B cell (primary cell): ENCODE data around the gene GDPD4. TPM values are rescaled to one million over a fixed set of nuclear protein-coding genes. Genes with fewer than 3 reads are reported as not detected.

Experiments used
- ATAC-seq: fragments of 200-7000 bp; cut with Tn5 transposase; one replicate; pipeline ENCODE4 v1.10.0; 2021; ENCODE audit warnings: low read depth, mild to moderate bottlenecking, moderate number of reproducible peaks, moderate library complexity
- CTCF ChIA-PET: fragments of 350-600 bp; sonication (Branson Sonifier 250); formaldehyde crosslinking; loops from one replicate; lab custom pipeline; 2021; ENCODE audit warnings: antibody characterized with exemption, inconsistent platforms; lab: Charles Lee
- POLR2A ChIA-PET: fragments of 350-600 bp; sonication (Branson Sonifier 250); formaldehyde crosslinking; loops from one replicate; lab custom pipeline; 2021; ENCODE audit warnings: antibody characterized with exemption; lab: Charles Lee
- DNase-seq: peaks from one replicate; pipeline ENCODE4 v3.0.0; 2013
- H2AFZ ChIP-seq: 2 replicates; pipeline ENCODE4 v1.6.1; 2012; ENCODE audit warnings: mild to moderate bottlenecking, low read depth, low read length; ENCODE audit not compliant: insufficient read depth, poor library complexity, severe bottlenecking
- H3K27ac ChIP-seq, 2 donors: 1 replicate in 1 of 2; 2 replicates in 1 of 2; pipeline ENCODE4 v1.5.1; 2012 to 2013; ENCODE audit warnings: low read length in 2 of 2, mild to moderate bottlenecking in 2 of 2, moderate library complexity in 1 of 2
- H3K27me3 ChIP-seq, 4 experiments: fragments of 200-600 bp in 1 of 4; sonication (generic) in 1 of 4; replicated peaks in 1 of 4; 1 replicate in 2 of 4; 2 replicates in 2 of 4; pipeline versions ENCODE4 v1.6.1 to v1.7.0; 2013 to 2016; ENCODE audit warnings: low read length in 3 of 4, mild to moderate bottlenecking in 2 of 4, mixed read lengths in 1 of 4, moderate library complexity in 1 of 4; ENCODE audit not compliant: insufficient read depth in 4 of 4, control insufficient read depth in 3 of 4; ENCODE audit errors: control extremely low read depth in 1 of 4
- H3K36me3 ChIP-seq, 2 experiments: replicated peaks in 1 of 2; 1 replicate in 1 of 2; 2 replicates in 1 of 2; pipeline versions ENCODE4 v1.6.1 to v1.7.1; 2013; ENCODE audit warnings: low read length in 1 of 2; ENCODE audit not compliant: insufficient read depth in 2 of 2, control insufficient read depth in 1 of 2; ENCODE audit errors: control extremely low read depth in 1 of 2, extremely low read depth in 1 of 2
- H3K4me1 ChIP-seq, 2 donors: fragments of 200-600 bp in 1 of 2; sonication (generic) in 1 of 2; 1 replicate in 1 of 2; 2 replicates in 1 of 2; pipeline versions ENCODE4 v1.5.1 to v1.6.1; 2013 to 2017; ENCODE audit warnings: low read length in 2 of 2; ENCODE audit not compliant: control insufficient read depth in 2 of 2, insufficient read depth in 2 of 2
- H3K4me2 ChIP-seq: replicated peaks from 2 replicates; pipeline ENCODE3; 2012; ENCODE audit warnings: mild to moderate bottlenecking, low read depth, low read length; ENCODE audit not compliant: poor library complexity, severe bottlenecking
- H3K4me3 ChIP-seq, 5 experiments: fragments of 200-600 bp in 1 of 5; sonication (generic) in 1 of 5; 1 replicate in 3 of 5; 2 replicates in 2 of 5; pipeline versions ENCODE4 v1.5.1 to v1.7.0; 2011 to 2016; ENCODE audit warnings: low read length in 4 of 5, mild to moderate bottlenecking in 4 of 5, low read depth in 2 of 5, control low read depth in 1 of 5, moderate library complexity in 1 of 5; ENCODE audit not compliant: insufficient read depth in 1 of 5; ENCODE audit errors: control extremely low read depth in 1 of 5, extremely low read depth in 1 of 5
- H3K79me2 ChIP-seq: fragments of 200-600 bp; sonication (generic); one replicate; pipeline ENCODE4 v1.6.0; 2016; ENCODE audit warnings: low read length; ENCODE audit not compliant: control insufficient read depth, insufficient read depth
- H3K9ac ChIP-seq: fragments of 200-600 bp; sonication (generic); 2 replicates; pipeline ENCODE4 v1.6.1; 2017; ENCODE audit warnings: mild to moderate bottlenecking, low read length, moderate library complexity
- H3K9me3 ChIP-seq, 3 donors: one replicate each; pipeline versions ENCODE4 v1.6.1 to v1.7.1; 2013; ENCODE audit warnings: low read length in 2 of 3; ENCODE audit not compliant: control insufficient read depth in 2 of 3, insufficient read depth in 1 of 3; ENCODE audit errors: control extremely low read depth in 1 of 3
- H4K20me1 ChIP-seq: 2 replicates; pipeline ENCODE4 v1.6.0; 2012; ENCODE audit warnings: mild to moderate bottlenecking, low read length; ENCODE audit not compliant: insufficient read depth, control insufficient read depth, poor library complexity, severe bottlenecking
- H3K27ac Mint-ChIP-seq: one replicate; pipeline ENCODE4 v1.8.0; 2021; ENCODE audit warnings: mixed read lengths
- H3K27me3 Mint-ChIP-seq: one replicate; pipeline ENCODE4 v1.8.0; 2021; ENCODE audit warnings: mixed read lengths
- H3K4me1 Mint-ChIP-seq: one replicate; pipeline ENCODE4 v1.8.0; 2021; ENCODE audit warnings: mixed read lengths
- H3K4me3 Mint-ChIP-seq: one replicate; pipeline ENCODE4 v1.8.0; 2021; ENCODE audit warnings: mixed read lengths
- H3K9me3 Mint-ChIP-seq: one replicate; pipeline ENCODE4 v1.8.0; 2022; ENCODE audit warnings: mixed read lengths; ENCODE audit not compliant: insufficient read depth
- EZH2 ChIP-seq: IDR thresholded peaks from 2 replicates; pipeline ENCODE4 v1.6.1; 2012; ENCODE audit warnings: borderline replicate concordance, low read depth, mild to moderate bottlenecking, moderate library complexity, low read length; ENCODE audit not compliant: insufficient read depth, poor library complexity, severe bottlenecking
- WGBS: methylation state at CpG from one replicate; pipeline ENCODE4 v1.1.5; 2013; ENCODE audit warnings: missing lambda C conversion rate; ENCODE audit not compliant: insufficient coverage; 5-methylcytosine and 5-hydroxymethylcytosine counted together
- intact Hi-C: fragments of 100-400 bp; cut with micrococcal nuclease; formaldehyde crosslinking; loops from one replicate; pipeline ENCODE4 v1.10.0; 2022
- polyA plus RNA-seq: library from polyadenylated mRNA; depleted of rRNA; stranded (reverse); fragments of >200 nt; gene quantifications from 2 replicates; pipeline ENCODE4 v1.2.3, GENCODE V29; 2012
- total RNA-seq, 2 donors: library from RNA; stranded (reverse); fragments of 120-200 nt in 1 of 2; gene quantifications; 1 replicate in 1 of 2; 2 replicates in 1 of 2; pipeline versions ENCODE4 v1.2.3 to v1.2.4, GENCODE V29; 2013 to 2022
- TF ChIP-seq, protein P1 (sequence below): fragments of 200-600 bp; IDR thresholded peaks from one replicate; pipeline ENCODE4 v1.8.0; 2022; ENCODE audit warnings: antibody characterized with exemption, mild to moderate bottlenecking

The GDPD4 gene
- total and polyA plus RNA-seq, 2 donors (not counting 1 experiment from before 2014, with no cell fraction given), result not detected

DNA sequence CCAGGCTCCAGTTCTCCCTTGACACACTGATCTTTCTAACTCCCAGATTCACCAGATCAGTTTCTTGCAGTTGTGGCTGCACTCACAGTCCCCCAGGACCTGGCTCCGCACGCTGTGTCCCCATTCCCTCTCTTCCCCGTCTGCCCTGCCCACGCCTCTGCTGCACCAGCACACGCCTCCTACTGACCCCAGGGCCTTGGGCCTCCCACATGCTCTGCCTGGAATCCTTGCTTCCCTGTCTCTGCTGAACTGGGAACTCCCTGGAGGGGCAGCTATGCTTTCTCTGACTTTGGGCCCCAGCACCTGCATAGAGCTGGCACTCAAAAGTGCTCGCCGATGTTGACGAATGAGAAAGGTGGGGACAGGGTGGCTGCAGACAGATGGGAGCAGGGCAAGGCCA is 104.5 kb downstream of the GDPD4 start:
- H3K27ac Mint-ChIP-seq, result no peak overlapping the region
- no peaks in the 10 kb centered on the region for H3K27me3 Mint-ChIP-seq
- no peak overlapping the region for H3K27ac ChIP-seq
- ChIA-PET CTCF (interaction anchor here (0.7 to 1.8 kb wide), 2 partner anchors 9 to 410 kb away, joined by 3 to 5 read pairs; no protein-coding TSS in a partner anchor), POLR2A (no interaction called here)
- TF ChIP-seq EZH2, result no peak
- TF ChIP-seq, protein P1, sequence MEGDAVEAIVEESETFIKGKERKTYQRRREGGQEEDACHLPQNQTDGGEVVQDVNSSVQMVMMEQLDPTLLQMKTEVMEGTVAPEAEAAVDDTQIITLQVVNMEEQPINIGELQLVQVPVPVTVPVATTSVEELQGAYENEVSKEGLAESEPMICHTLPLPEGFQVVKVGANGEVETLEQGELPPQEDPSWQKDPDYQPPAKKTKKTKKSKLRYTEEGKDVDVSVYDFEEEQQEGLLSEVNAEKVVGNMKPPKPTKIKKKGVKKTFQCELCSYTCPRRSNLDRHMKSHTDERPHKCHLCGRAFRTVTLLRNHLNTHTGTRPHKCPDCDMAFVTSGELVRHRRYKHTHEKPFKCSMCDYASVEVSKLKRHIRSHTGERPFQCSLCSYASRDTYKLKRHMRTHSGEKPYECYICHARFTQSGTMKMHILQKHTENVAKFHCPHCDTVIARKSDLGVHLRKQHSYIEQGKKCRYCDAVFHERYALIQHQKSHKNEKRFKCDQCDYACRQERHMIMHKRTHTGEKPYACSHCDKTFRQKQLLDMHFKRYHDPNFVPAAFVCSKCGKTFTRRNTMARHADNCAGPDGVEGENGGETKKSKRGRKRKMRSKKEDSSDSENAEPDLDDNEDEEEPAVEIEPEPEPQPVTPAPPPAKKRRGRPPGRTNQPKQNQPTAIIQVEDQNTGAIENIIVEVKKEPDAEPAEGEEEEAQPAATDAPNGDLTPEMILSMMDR, result no peak
- H4K20me1 ChIP-seq, result no peaks in the 10 kb centered on the region
- H3K4me3 ChIP-seq, result no peak overlapping the region
- DNase-seq (no peak), ATAC-seq (no peak)
- H3K4me3 Mint-ChIP-seq, result no peak overlapping the region
- peaks cover 2% of the 10 kb centered on the region for H3K79me2 ChIP-seq
- no peak overlapping the region for H3K9ac ChIP-seq
- H3K27me3 ChIP-seq, result no peaks in the 10 kb centered on the region
- H3K9me3 Mint-ChIP-seq, result no peaks in the 10 kb centered on the region
- no peaks in the 10 kb centered on the region for H3K4me1 ChIP-seq
- WGBS, result 95% methylated on average over 8 of the region's 8 CpGs
- no peaks in the 10 kb centered on the region for H3K36me3 ChIP-seq
- H3K9me3 ChIP-seq, result peaks cover 0 to 2% (median 0%) of the 10 kb centered on the region in 3 donors
- no peak overlapping the region for H2AFZ ChIP-seq
- intact Hi-C loops, result no loop called here
- no peaks in the 10 kb centered on the region for H3K4me1 Mint-ChIP-seq
- no peak overlapping the region for H3K4me2 ChIP-seq

DNA sequence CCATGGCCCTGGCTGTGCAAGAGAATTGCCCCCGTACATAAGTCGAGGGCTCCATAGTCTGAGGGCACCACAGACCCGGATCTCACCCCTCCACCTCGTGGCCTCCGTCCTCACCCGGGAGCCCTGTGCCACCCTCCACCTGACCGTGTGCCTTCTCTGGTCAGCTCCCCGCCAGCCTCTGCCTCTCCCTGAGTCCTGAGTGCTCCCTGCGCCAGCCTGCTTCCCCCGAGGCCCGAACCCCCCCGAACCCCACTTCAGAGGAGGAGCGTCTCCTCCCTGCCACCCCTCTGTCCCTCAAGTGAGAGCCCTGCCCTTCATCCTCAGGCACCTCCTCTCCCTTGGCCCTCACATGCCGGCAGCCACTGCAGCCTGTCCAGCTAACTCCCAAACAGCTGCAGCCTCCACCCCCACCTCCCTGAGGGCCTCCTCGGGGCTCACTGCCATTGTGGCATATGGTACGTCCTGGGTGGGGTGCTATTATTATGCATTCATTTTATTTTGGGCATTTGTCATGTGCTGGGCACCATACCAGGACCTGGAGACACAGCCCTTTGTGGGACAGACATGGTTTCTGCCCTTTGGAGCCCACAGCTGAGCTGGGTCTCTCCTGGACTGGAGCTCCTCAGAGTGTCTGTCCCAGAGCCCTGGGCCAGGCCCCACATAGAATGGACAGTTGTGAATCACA is 106.3 kb downstream of the GDPD4 start:
- Mint-ChIP-seq H3K4me1 (no peaks in the 10 kb centered on the region), H3K27me3 (no peaks in the 10 kb centered on the region), H3K9me3 (no peaks in the 10 kb centered on the region), H3K27ac (no peak overlapping the region), H3K4me3 (no peak overlapping the region)
- Histone ChIP-seq H3K9me3 (peaks cover 0 to 2% (median 0%) of the 10 kb centered on the region in 3 donors), H3K4me3 (no peak overlapping the region), H4K20me1 (no peaks in the 10 kb centered on the region), H3K36me3 (no peaks in the 10 kb centered on the region), H3K79me2 (peaks cover 2% of the 10 kb centered on the region), H2AFZ (no peak overlapping the region), H3K4me1 (no peaks in the 10 kb centered on the region), H3K27me3 (no peaks in the 10 kb centered on the region), H3K9ac (no peak overlapping the region), H3K27ac (no peak overlapping the region), H3K4me2 (no peak overlapping the region)
- DNase-seq, result no peak
- ChIA-PET POLR2A (no interaction called here), CTCF (interaction anchor here (1.8 kb wide), 1 partner anchor 7 kb away, joined by 5 read pairs; no protein-coding TSS in a partner anchor)
- intact Hi-C loops, result no loop called here
- TF ChIP-seq, protein P1, result no peak
- TF ChIP-seq EZH2, result no peak
- WGBS, result 86% methylated on average over 14 of the region's 16 CpGs
- ATAC-seq, result no peak
